ENCODE data around the gene MAD1L1.

MAD1L1 gene

GRCh38 chr7:2205036-2205780 lies 27.5 kb downstream of the MAD1L1 start:
- WGBS, result 94% methylated on average over 16 of the region's 16 CpGs
- H3K9ac ChIP-seq (ENCODE audit: low read depth, low read length), result no peak overlapping the region
- H3K27ac ChIP-seq (ENCODE audit: low read depth, low read length), result no peak overlapping the region
- H3K9me3 ChIP-seq (ENCODE audit: insufficient read depth, low read depth, low read length), result no peaks in the 10 kb centered on the region
- H3K4me3 ChIP-seq (ENCODE audit: low read length), result no peak overlapping the region
- H3K36me3 ChIP-seq (ENCODE audit: insufficient read depth, low read length), result peaks cover 41% of the 10 kb centered on the region
- H3K27me3 ChIP-seq (ENCODE audit: insufficient read depth, low read length), result no peaks in the 10 kb centered on the region
- H3K4me1 ChIP-seq (ENCODE audit: insufficient read depth, low read length), result no peaks in the 10 kb centered on the region

GRCh38 chr7:2204446-2204845 lies 28.3 kb downstream of the MAD1L1 start:
- 96% methylated on average over 11 of the region's 11 CpGs for WGBS

DNA sequence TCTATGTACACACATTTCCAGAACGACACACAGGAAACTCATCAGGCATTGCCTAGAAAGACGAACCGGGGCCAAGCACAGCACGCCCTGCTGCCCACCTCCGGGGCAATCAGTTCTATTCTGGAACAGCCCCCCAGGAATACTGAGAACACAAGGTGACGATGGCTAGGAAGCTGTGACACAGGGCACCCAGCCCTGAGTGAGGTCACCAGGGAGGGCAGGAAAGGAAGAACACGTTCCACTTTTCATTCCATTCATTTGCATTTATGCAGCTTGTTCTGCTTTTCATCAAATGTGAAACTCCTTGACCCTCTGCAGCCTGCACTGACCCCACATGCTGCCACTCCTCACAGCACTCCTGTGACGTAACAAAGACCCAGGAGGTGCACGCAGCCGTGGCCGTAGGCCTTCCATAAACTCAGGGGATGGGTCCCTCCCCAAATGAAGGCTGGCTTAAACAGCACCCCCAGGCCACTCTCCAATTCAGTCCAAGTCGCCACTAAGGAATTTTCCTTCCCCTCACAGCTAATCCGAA lies 28.9 kb downstream of the MAD1L1 start:
- Histone ChIP-seq H3K9me3 (ENCODE audit: insufficient read depth, low read depth, low read length) (no peaks in the 10 kb centered on the region), H3K9ac (ENCODE audit: low read depth, low read length) (no peak overlapping the region), H3K4me3 (ENCODE audit: low read length) (no peak overlapping the region), H3K27me3 (ENCODE audit: insufficient read depth, low read length) (no peaks in the 10 kb centered on the region), H3K36me3 (ENCODE audit: insufficient read depth, low read length) (peaks cover 52% of the 10 kb centered on the region), H3K4me1 (ENCODE audit: insufficient read depth, low read length) (no peaks in the 10 kb centered on the region), H3K27ac (ENCODE audit: low read depth, low read length) (no peak overlapping the region)
- WGBS, result 90% methylated on average over 13 of the region's 13 CpGs

More at GRCh38 chr7:2204446-2204845, 28.3 kb downstream of the MAD1L1 start:
- Histone ChIP-seq H3K4me3 (ENCODE audit: low read length) (no peak overlapping the region), H3K9me3 (ENCODE audit: insufficient read depth, low read depth, low read length) (no peaks in the 10 kb centered on the region), H3K9ac (ENCODE audit: low read depth, low read length) (no peak overlapping the region), H3K27ac (ENCODE audit: low read depth, low read length) (no peak overlapping the region), H3K4me1 (ENCODE audit: insufficient read depth, low read length) (no peaks in the 10 kb centered on the region), H3K36me3 (ENCODE audit: insufficient read depth, low read length) (peaks cover 49% of the 10 kb centered on the region), H3K27me3 (ENCODE audit: insufficient read depth, low read length) (no peaks in the 10 kb centered on the region)

GRCh38 chr7:2202901-2203765 lies 29.6 kb downstream of the MAD1L1 start:
- H3K4me1 ChIP-seq (ENCODE audit: insufficient read depth, low read length), result no peaks in the 10 kb centered on the region
- 92% methylated on average over 20 of the region's 20 CpGs for WGBS
- peaks cover 45% of the 10 kb centered on the region for H3K36me3 ChIP-seq (ENCODE audit: insufficient read depth, low read length)
- H3K4me3 ChIP-seq (ENCODE audit: low read length), result no peak overlapping the region
- H3K27me3 ChIP-seq (ENCODE audit: insufficient read depth, low read length), result no peaks in the 10 kb centered on the region
- no peaks in the 10 kb centered on the region for H3K9me3 ChIP-seq (ENCODE audit: insufficient read depth, low read depth, low read length)
- no peak overlapping the region for H3K27ac ChIP-seq (ENCODE audit: low read depth, low read length)
- no peak overlapping the region for H3K9ac ChIP-seq (ENCODE audit: low read depth, low read length)

DNA sequence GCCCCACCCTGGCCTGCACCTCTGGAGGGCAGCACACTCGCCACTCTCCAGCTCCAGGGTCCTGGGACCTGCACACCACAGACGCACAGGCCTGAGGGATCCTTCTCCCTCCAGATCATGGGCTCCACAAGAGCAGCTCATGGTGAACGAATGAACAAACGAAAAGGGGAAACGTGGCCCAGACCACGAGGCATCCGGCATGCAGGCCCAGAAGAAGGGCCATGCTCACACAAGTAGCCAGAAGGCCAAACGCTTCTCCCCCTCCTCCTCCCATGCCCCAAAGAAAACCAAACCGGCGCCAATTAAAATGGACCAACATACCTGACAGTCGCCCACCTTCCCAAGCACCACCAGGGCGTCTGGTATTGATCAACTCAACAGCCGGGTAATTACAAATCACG lies 30.4 kb downstream of the MAD1L1 start:
- H3K4me3 ChIP-seq (ENCODE audit: low read length), result no peak overlapping the region
- 94% methylated on average over 14 of the region's 14 CpGs for WGBS
- peaks cover 38% of the 10 kb centered on the region for H3K36me3 ChIP-seq (ENCODE audit: insufficient read depth, low read length)
- H3K27ac ChIP-seq (ENCODE audit: low read depth, low read length), result no peak overlapping the region
- H3K9me3 ChIP-seq (ENCODE audit: insufficient read depth, low read depth, low read length), result no peaks in the 10 kb centered on the region
- no peak overlapping the region for H3K9ac ChIP-seq (ENCODE audit: low read depth, low read length)
- no peaks in the 10 kb centered on the region for H3K4me1 ChIP-seq (ENCODE audit: insufficient read depth, low read length)
- H3K27me3 ChIP-seq (ENCODE audit: insufficient read depth, low read length), result no peaks in the 10 kb centered on the region

DNA sequence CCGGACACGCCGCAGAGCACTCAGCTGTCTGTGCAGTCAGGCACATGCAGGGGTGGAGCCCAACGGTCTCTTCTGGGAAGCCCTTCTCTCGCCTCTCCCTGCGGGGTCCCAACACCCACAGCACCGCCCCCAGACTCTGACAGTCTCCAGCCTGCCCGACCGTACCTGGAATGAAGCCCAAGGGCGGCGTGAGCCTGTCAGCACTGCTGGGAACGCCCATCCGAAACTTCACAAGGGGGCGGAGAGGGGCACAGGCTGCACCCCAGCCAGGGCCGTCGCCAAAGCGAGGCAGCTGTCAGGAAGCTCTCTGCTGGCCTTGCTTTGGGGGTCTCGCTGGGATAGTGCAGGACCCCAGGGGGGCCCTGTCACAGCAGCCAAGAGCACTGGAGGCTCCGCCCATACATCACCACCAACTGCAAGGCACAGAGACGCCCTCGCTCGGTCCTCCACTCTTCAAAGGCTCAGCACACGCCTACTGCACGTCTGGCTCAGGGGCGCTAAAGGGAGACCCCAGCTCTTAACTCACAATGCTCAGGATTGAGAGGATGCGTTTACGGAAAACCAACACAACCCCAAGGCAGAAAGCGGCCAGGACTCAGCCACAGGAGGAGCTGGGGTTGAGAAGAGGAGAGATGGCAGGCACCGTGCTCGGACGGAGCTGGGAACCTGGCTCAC lies 30.9 kb downstream of the MAD1L1 start:
- WGBS, result 92% methylated on average over 31 of the region's 31 CpGs
- H3K36me3 ChIP-seq (ENCODE audit: insufficient read depth, low read length), result peaks cover 36% of the 10 kb centered on the region

DNA sequence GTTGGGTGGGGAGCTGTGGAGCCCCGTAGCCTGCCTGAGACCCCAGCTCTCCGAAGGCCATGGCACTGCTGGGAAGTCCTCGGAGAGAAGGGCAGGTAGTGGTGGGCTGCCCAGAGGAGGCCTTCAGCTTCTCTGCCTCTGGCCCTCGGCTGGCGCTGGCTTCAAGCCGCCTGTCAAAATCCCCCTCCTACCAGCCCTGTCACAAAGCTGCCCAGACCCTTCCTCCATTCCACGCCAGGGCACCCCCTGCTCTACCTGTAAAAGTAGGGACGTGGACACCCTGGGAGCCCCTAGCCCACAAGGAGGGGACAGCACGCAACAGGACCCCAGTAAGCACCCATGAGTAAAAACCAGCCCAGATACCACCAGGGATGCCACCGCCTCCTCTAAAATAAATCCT lies 31.6 kb downstream of the MAD1L1 start:
- 97% methylated on average over 10 of the region's 10 CpGs for WGBS

More for the DNA sequence above, 30.9 kb downstream of the MAD1L1 start:
- no peaks in the 10 kb centered on the region for H3K4me1 ChIP-seq (ENCODE audit: insufficient read depth, low read length)
- no peak overlapping the region for H3K9ac ChIP-seq (ENCODE audit: low read depth, low read length)
- no peak overlapping the region for H3K27ac ChIP-seq (ENCODE audit: low read depth, low read length)
- H3K27me3 ChIP-seq (ENCODE audit: insufficient read depth, low read length), result no peaks in the 10 kb centered on the region
- no peaks in the 10 kb centered on the region for H3K9me3 ChIP-seq (ENCODE audit: insufficient read depth, low read depth, low read length)
- no peak overlapping the region for H3K4me3 ChIP-seq (ENCODE audit: low read length)

DNA sequence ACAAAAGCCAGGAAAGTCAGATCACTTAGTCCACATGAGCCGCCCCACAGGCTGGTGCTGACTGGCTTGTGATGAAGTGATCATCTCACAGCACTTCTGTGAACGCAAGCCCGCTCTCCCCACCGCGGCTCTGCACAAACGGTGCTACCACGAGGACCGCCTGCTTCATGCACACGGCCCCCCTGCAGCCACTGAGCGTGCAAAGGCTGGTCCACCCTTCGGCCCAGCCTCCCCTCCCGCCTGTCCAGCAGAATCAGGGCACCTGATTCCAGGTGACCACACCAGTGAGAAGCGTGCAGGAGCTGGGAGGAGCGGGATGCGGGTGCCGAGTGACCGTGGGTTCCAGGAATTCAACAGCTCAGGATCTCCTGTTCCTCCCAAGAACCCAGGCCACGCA lies 32.2 kb downstream of the MAD1L1 start:
- 96% methylated on average over 18 of the region's 18 CpGs for WGBS
- H3K36me3 ChIP-seq (ENCODE audit: insufficient read depth, low read length), result peaks cover 42% of the 10 kb centered on the region
- no peaks in the 10 kb centered on the region for H3K4me1 ChIP-seq (ENCODE audit: insufficient read depth, low read length)

More for the DNA sequence above, 31.6 kb downstream of the MAD1L1 start:
- no peaks in the 10 kb centered on the region for H3K4me1 ChIP-seq (ENCODE audit: insufficient read depth, low read length)
- H3K27ac ChIP-seq (ENCODE audit: low read depth, low read length), result no peak overlapping the region
- H3K4me3 ChIP-seq (ENCODE audit: low read length), result no peak overlapping the region
- H3K9me3 ChIP-seq (ENCODE audit: insufficient read depth, low read depth, low read length), result no peaks in the 10 kb centered on the region
- H3K9ac ChIP-seq (ENCODE audit: low read depth, low read length), result no peak overlapping the region
- no peaks in the 10 kb centered on the region for H3K27me3 ChIP-seq (ENCODE audit: insufficient read depth, low read length)
- peaks cover 39% of the 10 kb centered on the region for H3K36me3 ChIP-seq (ENCODE audit: insufficient read depth, low read length)

DNA sequence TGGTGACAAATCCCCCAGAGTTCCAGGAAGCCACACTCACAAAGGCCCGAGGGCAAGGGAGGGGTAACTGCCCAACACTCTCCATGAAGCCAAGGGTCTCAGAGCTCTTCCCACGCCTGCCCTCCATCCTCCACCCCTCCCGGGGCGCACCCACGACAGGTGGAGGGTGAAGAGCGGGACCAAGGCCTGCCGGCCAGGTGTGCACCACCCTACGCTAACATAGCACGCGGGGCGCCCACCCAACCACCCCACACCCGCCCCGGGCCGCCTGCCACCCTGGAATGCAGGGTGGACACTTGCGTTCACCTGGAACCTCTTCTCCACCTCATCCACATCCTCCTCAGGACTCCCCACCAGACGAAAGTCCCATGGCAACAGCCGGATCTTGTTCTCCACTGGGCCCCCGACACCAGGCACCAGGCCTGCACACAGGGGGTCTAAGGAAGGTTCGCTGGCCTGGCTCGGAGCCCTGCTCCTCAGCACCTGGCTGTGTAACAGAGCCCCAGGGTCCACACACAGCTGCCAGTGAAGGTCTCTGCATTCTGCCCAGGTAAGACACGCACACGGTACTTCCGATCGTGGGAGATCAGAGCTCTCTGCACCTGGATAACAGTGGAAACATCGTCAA lies 32.7 kb downstream of the MAD1L1 start:
- 91% methylated on average over 25 of the region's 25 CpGs for WGBS
- no peak overlapping the region for H3K9ac ChIP-seq (ENCODE audit: low read depth, low read length)

More for the DNA sequence above, 32.2 kb downstream of the MAD1L1 start:
- no peak overlapping the region for H3K27ac ChIP-seq (ENCODE audit: low read depth, low read length)
- peaks cover under 1% of the 10 kb centered on the region; the same call in 1 of the 2 replicates for H3K9me3 ChIP-seq (ENCODE audit: insufficient read depth, low read depth, low read length)
- no peak overlapping the region for H3K9ac ChIP-seq (ENCODE audit: low read depth, low read length)
- H3K27me3 ChIP-seq (ENCODE audit: insufficient read depth, low read length), result no peaks in the 10 kb centered on the region
- H3K4me3 ChIP-seq (ENCODE audit: low read length), result no peak overlapping the region

DNA sequence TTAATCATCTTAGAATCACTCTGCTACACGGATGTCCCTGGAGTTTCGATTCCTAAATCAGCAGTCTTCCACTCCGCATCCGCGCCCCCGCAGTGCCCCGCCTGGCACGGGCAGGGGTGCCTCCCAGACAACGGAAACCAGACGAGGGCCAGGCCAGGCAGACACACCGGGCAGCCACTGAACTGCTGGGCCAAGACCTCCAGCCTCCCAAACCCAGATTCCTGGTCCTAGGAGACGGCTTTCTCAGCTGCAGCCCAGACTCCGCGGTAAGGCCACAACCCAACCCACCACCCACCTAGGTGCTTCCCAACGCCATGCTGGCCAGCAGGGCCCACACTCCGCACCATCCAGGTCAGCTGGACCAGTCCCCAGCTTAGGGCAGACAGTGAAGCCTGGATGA lies 33.2 kb downstream of the MAD1L1 start:
- Histone ChIP-seq H3K9me3 (ENCODE audit: insufficient read depth, low read depth, low read length) (peaks cover 2% of the 10 kb centered on the region; the same call in 1 of the 2 replicates), H3K4me1 (ENCODE audit: insufficient read depth, low read length) (no peaks in the 10 kb centered on the region), H3K27ac (ENCODE audit: low read depth, low read length) (no peak overlapping the region), H3K9ac (ENCODE audit: low read depth, low read length) (no peak overlapping the region), H3K4me3 (ENCODE audit: low read length) (no peak overlapping the region), H3K27me3 (ENCODE audit: insufficient read depth, low read length) (no peaks in the 10 kb centered on the region), H3K36me3 (ENCODE audit: insufficient read depth, low read length) (peaks cover 49% of the 10 kb centered on the region)
- 93% methylated on average over 16 of the region's 16 CpGs for WGBS

More for the DNA sequence above, 32.7 kb downstream of the MAD1L1 start:
- no peaks in the 10 kb centered on the region for H3K27me3 ChIP-seq (ENCODE audit: insufficient read depth, low read length)
- no peaks in the 10 kb centered on the region for H3K4me1 ChIP-seq (ENCODE audit: insufficient read depth, low read length)
- no peak overlapping the region for H3K27ac ChIP-seq (ENCODE audit: low read depth, low read length)
- peaks cover 2% of the 10 kb centered on the region; the same call in 1 of the 2 replicates for H3K9me3 ChIP-seq (ENCODE audit: insufficient read depth, low read depth, low read length)
- H3K36me3 ChIP-seq (ENCODE audit: insufficient read depth, low read length), result peaks cover 47% of the 10 kb centered on the region
- no peak overlapping the region for H3K4me3 ChIP-seq (ENCODE audit: low read length)

Data from HUES64 (cell line).